ENCODE results near the gene SCFD1. TPM values are rescaled to one million over a fixed set of nuclear protein-coding genes. Genes with fewer than 3 reads are reported as not detected.

Gene SCFD1
- total RNA-seq, 5 donors from 2014 or later (not counting 1 experiment from before 2014, with no cell fraction given): 49.8 to 105 (median 57.3) TPM

DNA sequence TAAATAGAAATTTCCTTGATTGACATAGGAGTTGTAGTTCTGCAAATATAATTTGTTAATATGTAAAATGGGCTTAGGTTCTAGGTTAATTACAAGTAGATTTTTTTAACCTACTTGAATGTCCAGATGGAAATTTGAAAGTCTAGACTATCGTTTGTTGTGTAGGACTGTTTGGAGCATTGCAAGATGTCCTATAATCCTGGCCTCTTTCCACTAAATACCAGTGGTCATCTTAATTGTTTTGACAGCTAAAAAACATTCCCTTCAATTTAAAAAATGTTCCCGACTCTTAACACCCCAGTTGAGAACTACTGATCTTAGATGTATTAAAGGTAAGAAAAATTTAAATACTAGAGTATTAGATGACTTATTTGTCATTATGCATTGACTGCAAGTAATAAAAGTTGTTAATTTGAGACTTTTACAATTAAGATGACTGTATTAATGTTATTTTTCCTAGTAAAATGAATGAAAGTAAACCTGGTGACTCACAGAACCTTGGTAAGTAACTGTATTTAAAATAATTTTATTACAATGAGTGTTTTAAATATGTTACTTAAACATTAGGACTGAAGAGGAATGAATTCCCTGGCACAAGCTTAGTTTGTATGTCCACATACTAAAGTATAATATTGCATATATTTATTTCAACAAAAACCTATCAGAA lies 41.4 kb upstream of the SCFD1 start:
- no peak for ATAC-seq (replicated peaks in 1 of 4)
- peaks cover 0 to 5% of the 10 kb centered on the region in 2 donors for H3K36me3 ChIP-seq (ENCODE audit: control insufficient read depth in 2 of 2, extremely low read depth in 1 of 2, insufficient read depth in 1 of 2, low read length in 1 of 2)
- no CpG with 5 or more reads among the region's 2 CpGs for WGBS (ENCODE audit: insufficient coverage)
- Mint-ChIP-seq H3K4me3 (no peak overlapping the region), H3K36me3 (peaks cover 43% of the 10 kb centered on the region), H3K4me1 (peaks cover 54 to 66% (median 58%) of the 10 kb centered on the region in 3 donors), H3K9me3 (peaks cover 8 to 21% (median 13%) of the 10 kb centered on the region in 3 donors), H3K27ac (no peak overlapping the region), H3K27me3 (no peaks in the 10 kb centered on the region)
- POLR2A ChIA-PET: no interaction called here
- no peak for DNase-seq
- H3K9me3 ChIP-seq: no peaks in the 10 kb centered on the region
- CTCF ChIA-PET: interaction anchor here in 1 of 2 donors (0.6 kb wide), 1 partner anchor 9 kb away, joined by 3 read pairs; no protein-coding TSS in a partner anchor
- peaks cover 0 to 3% of the 10 kb centered on the region in 2 experiments for H3K4me1 ChIP-seq (ENCODE audit: control insufficient read depth in 1 of 2, extremely low read depth in 1 of 2, insufficient read depth in 2 of 2, low read length in 2 of 2)
- H3K4me3 ChIP-seq (ENCODE audit: control insufficient read depth in 1 of 2, extremely low read depth in 1 of 2, low read length in 1 of 2): no peak overlapping the region
- H3K27ac ChIP-seq (ENCODE audit: low read length): no peak overlapping the region
- no peaks in the 10 kb centered on the region for H3K27me3 ChIP-seq (replicated peaks in 1 of 2; ENCODE audit: control insufficient read depth in 2 of 2, extremely low read depth in 1 of 2, insufficient read depth in 2 of 2, low read length in 1 of 2)

- no peak overlapping the region for H3K4me3 Mint-ChIP-seq
- no peak for ATAC-seq (replicated peaks in 1 of 4)
Observed at GRCh38 chr14:30581283-30581625, 40.9 kb upstream of the SCFD1 start.

DNA sequence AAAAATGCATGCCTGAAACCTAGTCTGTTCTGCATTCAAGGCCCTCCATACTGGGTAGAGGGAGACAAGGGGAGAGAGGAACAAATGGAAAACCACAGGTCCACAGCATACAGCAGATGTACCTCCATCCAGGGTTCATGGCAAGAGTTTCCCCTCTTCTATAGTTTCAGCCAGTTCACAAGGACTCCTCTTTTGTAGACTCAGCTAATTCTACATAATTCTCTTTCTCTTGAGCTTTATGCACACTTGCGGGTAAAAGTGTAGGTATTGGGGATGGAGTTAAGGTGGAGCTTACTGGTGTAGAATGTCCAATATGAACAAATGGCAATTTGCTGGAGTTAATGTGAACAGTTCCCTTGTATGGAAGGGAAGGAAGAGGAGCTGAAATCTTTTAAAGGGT lies 39.7 kb upstream of the SCFD1 start:
- Mint-ChIP-seq H3K36me3 (peaks cover 50% of the 10 kb centered on the region), H3K9me3 (peaks cover 8 to 21% (median 13%) of the 10 kb centered on the region in 3 donors), H3K27me3 (no peaks in the 10 kb centered on the region), H3K4me1 (peaks cover 47 to 56% (median 51%) of the 10 kb centered on the region in 3 donors), H3K4me3 (no peak overlapping the region), H3K27ac (no peak overlapping the region)
- DNase-seq (no peak), ATAC-seq (replicated peaks in 1 of 4) (no peak)
- Histone ChIP-seq H3K4me3 (ENCODE audit: control insufficient read depth in 1 of 2, extremely low read depth in 1 of 2, low read length in 1 of 2) (no peak overlapping the region), H3K4me1 (ENCODE audit: control insufficient read depth in 1 of 2, extremely low read depth in 1 of 2, insufficient read depth in 2 of 2, low read length in 2 of 2) (peaks cover 0 to 3% of the 10 kb centered on the region in 2 experiments), H3K27me3 (replicated peaks in 1 of 2; ENCODE audit: control insufficient read depth in 2 of 2, extremely low read depth in 1 of 2, insufficient read depth in 2 of 2, low read length in 1 of 2) (no peaks in the 10 kb centered on the region), H3K9me3 (no peaks in the 10 kb centered on the region), H3K36me3 (ENCODE audit: control insufficient read depth in 2 of 2, extremely low read depth in 1 of 2, insufficient read depth in 1 of 2, low read length in 1 of 2) (peaks cover 0 to 5% of the 10 kb centered on the region in 2 donors), H3K27ac (ENCODE audit: low read length) (no peak overlapping the region)
- ChIA-PET POLR2A (interaction anchor here in 1 of 2 donors (0.6 kb wide), 1 partner anchor 380 kb away, joined by 3 read pairs; no protein-coding TSS in a partner anchor), CTCF (interaction anchor here in 1 of 2 donors (0.5 kb wide), 1 partner anchor 517 kb away, joined by 5 read pairs; no protein-coding TSS in a partner anchor)
- WGBS (ENCODE audit: insufficient coverage): no CpG with 5 or more reads among the region's 1 CpG

More at GRCh38 chr14:30581283-30581625, 40.9 kb upstream of the SCFD1 start:
- no peaks in the 10 kb centered on the region for H3K27me3 ChIP-seq (replicated peaks in 1 of 2; ENCODE audit: control insufficient read depth in 2 of 2, extremely low read depth in 1 of 2, insufficient read depth in 2 of 2, low read length in 1 of 2)
- WGBS (ENCODE audit: insufficient coverage): no CpG with 5 or more reads among the region's 7 CpGs
- peaks cover 0 to 3% of the 10 kb centered on the region in 2 experiments for H3K4me1 ChIP-seq (ENCODE audit: control insufficient read depth in 1 of 2, extremely low read depth in 1 of 2, insufficient read depth in 2 of 2, low read length in 2 of 2)
- ChIA-PET POLR2A (no interaction called here), CTCF (no interaction called here)
- Mint-ChIP-seq H3K36me3 (peaks cover 48% of the 10 kb centered on the region), H3K4me1 (peaks cover 53 to 66% (median 57%) of the 10 kb centered on the region in 3 donors), H3K27ac (no peak overlapping the region), H3K9me3 (peaks cover 8 to 21% (median 13%) of the 10 kb centered on the region in 3 donors), H3K27me3 (no peaks in the 10 kb centered on the region)
- no peak overlapping the region for H3K4me3 ChIP-seq (ENCODE audit: control insufficient read depth in 1 of 2, extremely low read depth in 1 of 2, low read length in 1 of 2)
- no peaks in the 10 kb centered on the region for H3K9me3 ChIP-seq
- DNase-seq: no peak
- H3K27ac ChIP-seq (ENCODE audit: low read length): no peak overlapping the region
- peaks cover 0 to 5% of the 10 kb centered on the region in 2 donors for H3K36me3 ChIP-seq (ENCODE audit: control insufficient read depth in 2 of 2, extremely low read depth in 1 of 2, insufficient read depth in 1 of 2, low read length in 1 of 2)

- ChIA-PET CTCF (no interaction called here), POLR2A (interaction anchor here in 1 of 2 donors (0.6 kb wide), 1 partner anchor 873 kb away, joined by 3 read pairs; the partner anchor contains the start of gene DTD2)
Observed at GRCh38 chr14:30584058-30584630, 38.0 kb upstream of the SCFD1 start.

GRCh38 chr14:30585204-30585603 lies 36.9 kb upstream of the SCFD1 start:
- Mint-ChIP-seq H3K36me3 (peaks cover 57% of the 10 kb centered on the region), H3K9me3 (peaks cover 8 to 21% (median 13%) of the 10 kb centered on the region in 3 donors), H3K4me3 (no peak overlapping the region), H3K27me3 (no peaks in the 10 kb centered on the region), H3K4me1 (peaks cover 33 to 43% (median 35%) of the 10 kb centered on the region in 3 donors), H3K27ac (no peak overlapping the region)
- ChIA-PET CTCF (no interaction called here), POLR2A (interaction anchor here in 1 of 2 donors (0.9 kb wide), 1 partner anchor 19 kb away, joined by 3 read pairs; no protein-coding TSS in a partner anchor)
- Histone ChIP-seq H3K27ac (ENCODE audit: low read length) (no peak overlapping the region), H3K36me3 (ENCODE audit: control insufficient read depth in 2 of 2, extremely low read depth in 1 of 2, insufficient read depth in 1 of 2, low read length in 1 of 2) (peaks cover 0 to 18% of the 10 kb centered on the region in 2 donors), H3K4me3 (ENCODE audit: control insufficient read depth in 1 of 2, extremely low read depth in 1 of 2, low read length in 1 of 2) (no peak overlapping the region), H3K27me3 (replicated peaks in 1 of 2; ENCODE audit: control insufficient read depth in 2 of 2, extremely low read depth in 1 of 2, insufficient read depth in 2 of 2, low read length in 1 of 2) (no peaks in the 10 kb centered on the region), H3K9me3 (no peaks in the 10 kb centered on the region), H3K4me1 (ENCODE audit: control insufficient read depth in 1 of 2, extremely low read depth in 1 of 2, insufficient read depth in 2 of 2, low read length in 2 of 2) (peaks cover 0 to 1% of the 10 kb centered on the region in 2 experiments)
- no peak for ATAC-seq (replicated peaks in 1 of 4)
- no peak for DNase-seq

More at GRCh38 chr14:30584058-30584630, 38.0 kb upstream of the SCFD1 start:
- no peaks in the 10 kb centered on the region for H3K27me3 ChIP-seq (replicated peaks in 1 of 2; ENCODE audit: control insufficient read depth in 2 of 2, extremely low read depth in 1 of 2, insufficient read depth in 2 of 2, low read length in 1 of 2)
- no peaks in the 10 kb centered on the region for H3K9me3 ChIP-seq
- Mint-ChIP-seq H3K4me1 (peaks cover 36 to 38% (median 38%) of the 10 kb centered on the region in 3 donors), H3K27ac (no peak overlapping the region), H3K36me3 (peaks cover 47% of the 10 kb centered on the region), H3K27me3 (no peaks in the 10 kb centered on the region), H3K9me3 (peaks cover 8 to 21% (median 13%) of the 10 kb centered on the region in 3 donors), H3K4me3 (no peak overlapping the region)
- no peak overlapping the region for H3K27ac ChIP-seq (ENCODE audit: low read length)
- ATAC-seq (replicated peaks in 1 of 4): no peak
- no peak overlapping the region for H3K4me3 ChIP-seq (ENCODE audit: control insufficient read depth in 1 of 2, extremely low read depth in 1 of 2, low read length in 1 of 2)
- H3K4me1 ChIP-seq (ENCODE audit: control insufficient read depth in 1 of 2, extremely low read depth in 1 of 2, insufficient read depth in 2 of 2, low read length in 2 of 2): peaks cover 0 to 3% of the 10 kb centered on the region in 2 experiments
- H3K36me3 ChIP-seq (ENCODE audit: control insufficient read depth in 2 of 2, extremely low read depth in 1 of 2, insufficient read depth in 1 of 2, low read length in 1 of 2): peaks cover 0 to 11% of the 10 kb centered on the region in 2 donors
- no peak for DNase-seq

GRCh38 chr14:30587141-30587540 lies 35.0 kb upstream of the SCFD1 start:
- Mint-ChIP-seq H3K27me3 (no peaks in the 10 kb centered on the region), H3K36me3 (peaks cover 64% of the 10 kb centered on the region), H3K27ac (no peak overlapping the region), H3K9me3 (peaks cover 8 to 21% (median 13%) of the 10 kb centered on the region in 3 donors), H3K4me3 (no peak overlapping the region), H3K4me1 (peaks cover 28 to 44% (median 28%) of the 10 kb centered on the region in 3 donors)
- no peaks in the 10 kb centered on the region for H3K27me3 ChIP-seq (replicated peaks in 1 of 2; ENCODE audit: control insufficient read depth in 2 of 2, extremely low read depth in 1 of 2, insufficient read depth in 2 of 2, low read length in 1 of 2)
- CTCF ChIA-PET: no interaction called here
- no CpG with 5 or more reads among the region's 3 CpGs for WGBS (ENCODE audit: insufficient coverage)
- no peak for DNase-seq
- H3K36me3 ChIP-seq (ENCODE audit: control insufficient read depth in 2 of 2, extremely low read depth in 1 of 2, insufficient read depth in 1 of 2, low read length in 1 of 2): peaks cover 0 to 32% of the 10 kb centered on the region in 2 donors
- H3K4me1 ChIP-seq (ENCODE audit: control insufficient read depth in 1 of 2, extremely low read depth in 1 of 2, insufficient read depth in 2 of 2, low read length in 2 of 2): no peaks in the 10 kb centered on the region
- H3K27ac ChIP-seq (ENCODE audit: low read length): no peak overlapping the region
- H3K9me3 ChIP-seq: no peaks in the 10 kb centered on the region
- no peak for ATAC-seq (replicated peaks in 1 of 4)
- no peak overlapping the region for H3K4me3 ChIP-seq (ENCODE audit: control insufficient read depth in 1 of 2, extremely low read depth in 1 of 2, low read length in 1 of 2)
- POLR2A ChIA-PET: no interaction called here

All from T-cell (primary cell).